H1 (cell line): Measurements from ENCODE around the gene NFYB. TPM values are rescaled to one million over a fixed set of nuclear protein-coding genes. Genes with fewer than 3 reads are reported as not detected.

Experiments
- CTCF ChIA-PET: fragments of 300-600 bp; sonication (Branson Sonifier 250); formaldehyde crosslinking; loops from one replicate; lab custom pipeline; 2021; ENCODE audit not compliant: partially characterized antibody; lab: Charles Lee
- POLR2A ChIA-PET: fragments of 300-600 bp; sonication (Branson Sonifier 250); formaldehyde crosslinking; loops from one replicate; lab custom pipeline; 2021; ENCODE audit warnings: inconsistent platforms; ENCODE audit not compliant: partially characterized antibody; lab: Charles Lee
- DNase-seq, 2 experiments: peaks; one replicate each; pipeline versions ENCODE4 v3.0.0 to v3.0.0-alpha.2; 2010 to 2022; ENCODE audit warnings: low spot score in 2 of 2, low read depth in 1 of 2, mixed read lengths in 1 of 2
- FAIRE-seq: peaks from 2 replicates; lab custom pipeline; 2011; peaks lifted over from hg19 to GRCh38; lab: Jason Lieb, UNC
- H2AFZ ChIP-seq: 2 replicates; pipeline ENCODE4 v1.8.1; 2012; ENCODE audit warnings: low read length, inconsistent platforms
- H2AK5ac ChIP-seq: 2 replicates; pipeline ENCODE4 v1.6.1; 2013; ENCODE audit warnings: low read depth, low read length
- H2BK120ac ChIP-seq: replicated peaks from 2 replicates; pipeline ENCODE3; 2013; ENCODE audit warnings: low read depth, low read length, inconsistent platforms
- H2BK12ac ChIP-seq: 2 replicates; pipeline ENCODE4 v1.6.1; 2013; ENCODE audit warnings: low read depth, low read length
- H2BK15ac ChIP-seq: 2 replicates; pipeline ENCODE4 v1.6.1; 2013; ENCODE audit warnings: low read length
- H2BK20ac ChIP-seq: 2 replicates; pipeline ENCODE4 v1.6.1; 2013; ENCODE audit warnings: low read length
- H2BK5ac ChIP-seq: 2 replicates; pipeline ENCODE4 v1.6.1; 2013; ENCODE audit warnings: low read depth, low read length
- H3K14ac ChIP-seq: 2 replicates; pipeline ENCODE4 v1.6.1; 2013; ENCODE audit warnings: inconsistent platforms; ENCODE audit not compliant: insufficient read length
- H3K18ac ChIP-seq: 2 replicates; pipeline ENCODE4 v1.6.1; 2013; ENCODE audit warnings: low read length; ENCODE audit errors: extremely low read depth
- H3K23ac ChIP-seq: 2 replicates; pipeline ENCODE4 v1.6.1; 2013; ENCODE audit warnings: inconsistent platforms; ENCODE audit not compliant: insufficient read length
- H3K23me2 ChIP-seq: 2 replicates; pipeline ENCODE4 v1.6.1; 2013; ENCODE audit warnings: low read depth, low read length
- H3K27ac ChIP-seq: 2 replicates; pipeline ENCODE4 v1.6.1; 2011; ENCODE audit warnings: low read depth, low read length, inconsistent platforms
- H3K27me3 ChIP-seq, 4 experiments: replicated peaks in 1 of 4; 1 replicate in 1 of 4; 2 replicates in 3 of 4; pipeline versions ENCODE4 v1.6.1 to v1.8.1; 2011 to 2013; ENCODE audit warnings: low read length in 3 of 4, mild to moderate bottlenecking in 3 of 4, inconsistent platforms in 2 of 4, mixed read lengths in 2 of 4, moderate library complexity in 1 of 4; ENCODE audit not compliant: control insufficient read depth in 3 of 4, insufficient read depth in 3 of 4; ENCODE audit errors: extremely low read depth in 1 of 4
- H3K36me3 ChIP-seq, 4 experiments: 2 replicates each; pipeline versions ENCODE4 v1.6.1 to v1.8.1; 2011 to 2013; ENCODE audit warnings: mild to moderate bottlenecking in 4 of 4, low read length in 3 of 4, moderate library complexity in 2 of 4, control low read depth in 1 of 4, inconsistent platforms in 1 of 4; ENCODE audit not compliant: insufficient read depth in 4 of 4, control insufficient read depth in 2 of 4
- H3K4ac ChIP-seq: replicated peaks from 2 replicates; pipeline ENCODE3; 2013; ENCODE audit warnings: low read length, low read depth, mixed read lengths, inconsistent platforms; ENCODE audit not compliant: insufficient read length
- H3K4me1 ChIP-seq, 4 experiments: replicated peaks in 1 of 4; 1 replicate in 1 of 4; 2 replicates in 3 of 4; pipeline versions ENCODE4 v1.6.1 to v1.8.1; 2011 to 2013; ENCODE audit warnings: low read length in 3 of 4, inconsistent platforms in 2 of 4, mixed read lengths in 1 of 4; ENCODE audit not compliant: insufficient read depth in 4 of 4, control insufficient read depth in 3 of 4
- H3K4me2 ChIP-seq, 2 experiments: 2 replicates each; pipeline versions ENCODE4 v1.6.1 to v1.8.1; 2011 to 2013; ENCODE audit warnings: low read depth in 2 of 2, low read length in 2 of 2, control low read depth in 1 of 2, inconsistent platforms in 1 of 2, mild to moderate bottlenecking in 1 of 2; ENCODE audit not compliant: insufficient read depth in 1 of 2
- H3K4me3 ChIP-seq, 4 experiments: fragments of 200-600, 300-600 bp in 1 of 4; sonication (generic), shearing (Covaris generic), sonication (Bioruptor Twin) in 1 of 4; 2 replicates each; pipeline versions ENCODE4 v1.5.1 to v1.8.1; 2011 to 2016; ENCODE audit warnings: low read length in 4 of 4, low read depth in 3 of 4, control low read depth in 2 of 4, inconsistent platforms in 2 of 4, mild to moderate bottlenecking in 2 of 4, mixed read lengths in 1 of 4, moderate library complexity in 1 of 4; ENCODE audit not compliant: insufficient read depth in 2 of 4; ENCODE audit errors: extremely low read depth in 1 of 4
- H3K56ac ChIP-seq: replicated peaks from 2 replicates; pipeline ENCODE3; 2013; ENCODE audit warnings: low read depth, mild to moderate bottlenecking, mixed read lengths, low read length, inconsistent platforms; ENCODE audit not compliant: insufficient read length
- H3K79me1 ChIP-seq: 2 replicates; pipeline ENCODE4 v1.6.1; 2013; ENCODE audit warnings: low read depth, low read length, control low read depth
- H3K79me2 ChIP-seq, 2 experiments: 2 replicates each; pipeline versions ENCODE4 v1.6.1 to v1.8.1; 2012 to 2013; ENCODE audit warnings: low read length in 2 of 2, mild to moderate bottlenecking in 2 of 2, inconsistent platforms in 1 of 2; ENCODE audit not compliant: insufficient read depth in 2 of 2, control insufficient read depth in 1 of 2
- H3K9ac ChIP-seq, 4 experiments: replicated peaks in 1 of 4; 1 replicate in 1 of 4; 2 replicates in 3 of 4; pipeline versions ENCODE4 v1.6.1 to v1.8.1; 2011 to 2013; ENCODE audit warnings: low read depth in 3 of 4, low read length in 3 of 4, control low read depth in 2 of 4, mild to moderate bottlenecking in 2 of 4, moderate library complexity in 2 of 4, inconsistent platforms in 1 of 4; ENCODE audit errors: extremely low read depth in 1 of 4
- H3K9me3 ChIP-seq, 2 experiments: 2 replicates each; pipeline versions ENCODE4 v1.6.1 to v1.8.1; 2012 to 2013; ENCODE audit warnings: mild to moderate bottlenecking in 2 of 2, moderate library complexity in 2 of 2, control low read depth in 1 of 2, inconsistent platforms in 1 of 2, low read depth in 1 of 2, low read length in 1 of 2, mixed read lengths in 1 of 2; ENCODE audit not compliant: insufficient read depth in 2 of 2
- H4K20me1 ChIP-seq, 2 experiments: replicated peaks in 1 of 2; 2 replicates each; pipeline versions ENCODE3 to v1.8.1; 2011 to 2013; ENCODE audit warnings: inconsistent platforms in 2 of 2, low read length in 2 of 2, mild to moderate bottlenecking in 1 of 2; ENCODE audit not compliant: insufficient read depth in 2 of 2, control insufficient read depth in 1 of 2
- H4K5ac ChIP-seq: 2 replicates; pipeline ENCODE4 v1.6.1; 2013; ENCODE audit warnings: low read length, low read depth, mixed read lengths, inconsistent platforms; ENCODE audit not compliant: insufficient read length
- H4K8ac ChIP-seq: 2 replicates; pipeline ENCODE4 v1.8.0; 2013; ENCODE audit warnings: mild to moderate bottlenecking, moderate library complexity, low read length, inconsistent platforms; ENCODE audit not compliant: insufficient read depth; ENCODE audit errors: extremely low read depth
- H4K91ac ChIP-seq: replicated peaks from 2 replicates; pipeline ENCODE3; 2013; ENCODE audit warnings: low read length, mixed read lengths, inconsistent platforms; ENCODE audit not compliant: insufficient read length
- ASH2L ChIP-seq: fragments of 200-600, 300-600 bp; sonication (generic); IDR thresholded peaks from one replicate; pipeline ENCODE4 v1.7.1; 2017; ENCODE audit warnings: low read length
- ATF3 ChIP-seq: IDR thresholded peaks from 2 replicates; pipeline ENCODE4 v1.6.1; 2011; ENCODE audit warnings: low read depth, mild to moderate bottlenecking, low read length; ENCODE audit not compliant: insufficient read depth
- BCL11A ChIP-seq, 2 experiments: IDR thresholded peaks; one replicate each; pipeline ENCODE4 v1.6.1; 2011; ENCODE audit warnings: low read depth in 2 of 2, low read length in 2 of 2, mild to moderate bottlenecking in 2 of 2
- CTBP2 ChIP-seq: IDR thresholded peaks from 2 replicates; pipeline ENCODE4 v1.7.0; 2011; ENCODE audit warnings: borderline replicate concordance, mild to moderate bottlenecking, moderate library complexity, mixed read lengths, low read length; ENCODE audit not compliant: insufficient read depth, insufficient read length
- E2F6 ChIP-seq: IDR thresholded peaks from 2 replicates; pipeline ENCODE4 v1.6.1; 2012; ENCODE audit warnings: inconsistent platforms
- GTF2F1 ChIP-seq: IDR thresholded peaks from 2 replicates; pipeline ENCODE4 v1.6.1; 2012; ENCODE audit warnings: low read depth, low read length, improper control_type of control experiment, borderline replicate concordance
- JUND ChIP-seq: IDR thresholded peaks from 2 replicates; pipeline ENCODE4 v1.6.1; 2011; ENCODE audit warnings: mild to moderate bottlenecking, improper control_type of control experiment, low read length
- POLR2A ChIP-seq, 2 experiments: IDR thresholded peaks; 1 replicate in 1 of 2; 2 replicates in 1 of 2; pipeline ENCODE4 v1.6.1; 2011; ENCODE audit warnings: low read depth in 2 of 2, low read length in 2 of 2, mild to moderate bottlenecking in 2 of 2; ENCODE audit errors: control extremely low read depth in 1 of 2
- POU5F1 ChIP-seq: IDR thresholded peaks from 2 replicates; pipeline ENCODE4 v1.6.1; 2011; ENCODE audit warnings: low read depth, mild to moderate bottlenecking, low read length, moderate library complexity
- RNF2 ChIP-seq: fragments of 200-900, 300-1000 bp; sonication (generic); IDR thresholded peaks from 2 replicates; pipeline ENCODE4 v1.7.1; 2016; ENCODE audit warnings: borderline replicate concordance, low read depth, mild to moderate bottlenecking, antibody characterized with exemption, low read length; ENCODE audit not compliant: poor library complexity, severe bottlenecking; ENCODE audit errors: missing control alignments
- SIX5 ChIP-seq: IDR thresholded peaks from 2 replicates; pipeline ENCODE4 v1.6.1; 2011; ENCODE audit warnings: mild to moderate bottlenecking, low read depth, low read length
- SRF ChIP-seq: IDR thresholded peaks from 2 replicates; pipeline ENCODE4 v1.6.1; 2011; ENCODE audit warnings: mild to moderate bottlenecking, low read depth, low read length, moderate library complexity
- SUZ12 ChIP-seq: fragments of 200-600 bp; sonication (generic); IDR thresholded peaks from 2 replicates; pipeline ENCODE4 v1.6.1; 2012; ENCODE audit warnings: mild to moderate bottlenecking, inconsistent platforms, low read length, moderate library complexity, mixed read lengths
- TBP ChIP-seq: IDR thresholded peaks from 2 replicates; pipeline ENCODE4 v1.6.1; 2011; ENCODE audit warnings: low read depth, low read length, improper control_type of control experiment
- WGBS, 2 experiments: shearing (Covaris generic) in 1 of 2; methylation state at CpG; one replicate each; pipeline versions ENCODE4 v1.1.6 to v1.1.7; 2013 to 2015; ENCODE audit warnings: low lambda C conversion rate in 2 of 2, mixed read lengths in 2 of 2, inconsistent platforms in 1 of 2, low coverage in 1 of 2, missing lambda C conversion rate in 1 of 2; ENCODE audit not compliant: insufficient replicate concordance in 2 of 2, insufficient coverage in 1 of 2, insufficient read length in 1 of 2; ENCODE audit errors: extremely low coverage in 1 of 2, missing lambda C conversion rate in 1 of 2; 5-methylcytosine and 5-hydroxymethylcytosine counted together
- polyA plus RNA-seq, 7 experiments: library from polyadenylated mRNA; depleted of rRNA in 3 of 7; stranded (reverse) in 5 of 7; unstranded in 2 of 7; fragments of >200 nt in 5 of 7; fragments of 200-250 nt in 2 of 7; gene quantifications; 1 replicate in 5 of 7; 2 replicates in 1 of 7; 4 replicates in 1 of 7; pipeline versions ENCODE4 v1.2.1 to v1.2.3, GENCODE V29; 2011 to 2013; ENCODE audit warnings: missing spikeins in 2 of 7, mixed read lengths in 2 of 7
- total RNA-seq: library from RNA; stranded (reverse); fragmentation: NEBNext Ultra II Directional; extraction: Animal tissue kit (Norgen Biotek cat#: 25700); gene quantifications from 2 replicates; pipeline ENCODE4 v1.2.1, GENCODE V29; 2021

The NFYB gene
- total and polyA plus RNA-seq, 2 of the 8 experiments (the other 6 are each of a cell fraction or from before 2014, with no cell fraction given): 29.1 to 43.5 TPM

GRCh38 chr12:104094284-104094683 is 43.7 kb downstream of the NFYB start:
- Histone ChIP-seq H3K36me3 (no peaks in the 10 kb centered on the region), H3K79me1 (no peaks in the 10 kb centered on the region), H4K5ac (no peak overlapping the region), H3K18ac (no peak overlapping the region), H2AK5ac (no peak overlapping the region), H3K4ac (no peak overlapping the region), H3K27ac (no peak overlapping the region), H2BK15ac (no peak overlapping the region), H4K20me1 (no peaks in the 10 kb centered on the region), H2AFZ (no peak overlapping the region), H3K79me2 (no peaks in the 10 kb centered on the region), H3K23me2 (no peaks in the 10 kb centered on the region), H2BK20ac (no peak overlapping the region), H4K8ac (no peak overlapping the region), H3K4me2 (no peak overlapping the region), H4K91ac (no peak overlapping the region), H3K56ac (no peak overlapping the region), H3K27me3 (peaks cover 0 to 2% (median 0%) of the 10 kb centered on the region in 4 experiments; a peak in 1 of 7 replicates), H2BK5ac (no peak overlapping the region), H2BK120ac (no peak overlapping the region), H2BK12ac (no peak overlapping the region), H3K9ac (no peak overlapping the region), H3K23ac (no peak overlapping the region), H3K4me1 (no peaks in the 10 kb centered on the region), H3K14ac (no peak overlapping the region), H3K4me3 (no peak overlapping the region), H3K9me3 (no peaks in the 10 kb centered on the region)
- DNase-seq (no peak), FAIRE-seq (no peak)
- 83% methylated on average over 3 of the region's 3 CpGs; no CpG with 5 or more reads in 1 of the 2 experiments for WGBS, 2 experiments
- CTCF ChIA-PET: no interaction called here
- POLR2A ChIA-PET: no interaction called here
- TF ChIP-seq TBP: no peak
- no peak for TF ChIP-seq POLR2A (IDR thresholded peaks at IDR 0.05; ENCODE audit: control extremely low read depth in 1 of 2, low read depth in 2 of 2, low read length in 2 of 2)
- no peak for TF ChIP-seq POU5F1
- no peak for TF ChIP-seq RNF2
- TF ChIP-seq BCL11A (IDR thresholded peaks at IDR 0.05; ENCODE audit: low read depth in 2 of 2, low read length in 2 of 2): no peak
- no peak for TF ChIP-seq SRF
- no peak for TF ChIP-seq ASH2L
- no peak for TF ChIP-seq CTBP2
- TF ChIP-seq GTF2F1: no peak
- no peak for TF ChIP-seq JUND
- TF ChIP-seq SIX5: no peak
- TF ChIP-seq SUZ12: no peak
- TF ChIP-seq ATF3: no peak
- no peak for TF ChIP-seq E2F6
